ENCODE measurements around the gene PTPRN2. TPM values are rescaled to one million over a fixed set of nuclear protein-coding genes. Genes with fewer than 3 reads are reported as not detected.
A peak's percentile ranks its signal among the peaks of the same experiment; 100 is the strongest.

PTPRN2 gene
- total and polyA plus RNA-seq, 2 of the 13 experiments (the other 11 are each of a cell fraction or from before 2014, with no cell fraction given): 2.5 to 24.2 TPM

- no TSS peak for BruUV-seq (replicated peaks)
- FAIRE-seq (peak; percentile 70), DNase-seq (ENCODE audit: low spot score) (no peak), ATAC-seq (no peak)
- Histone ChIP-seq H3K36me3 (replicated peaks in 1 of 2; ENCODE audit: control insufficient read depth in 1 of 2, insufficient read depth in 2 of 2, low read length in 2 of 2) (no peaks in the 10 kb centered on the region), H4K20me1 (ENCODE audit: insufficient read depth, low read length) (no peaks in the 10 kb centered on the region), H3K79me2 (ENCODE audit: insufficient read depth, low read length) (no peaks in the 10 kb centered on the region), H3K27me3 (ENCODE audit: control insufficient read depth in 1 of 2, insufficient read depth in 2 of 2, low read length in 2 of 2) (no peaks in the 10 kb centered on the region), H3K4me3 (replicated peaks in 1 of 3; ENCODE audit: insufficient read depth in 1 of 3, low read depth in 2 of 3, low read length in 3 of 3) (no peak overlapping the region), H3K9me3 (ENCODE audit: low read length) (peaks cover 20% of the 10 kb centered on the region), H2AFZ (ENCODE audit: low read length) (no peak overlapping the region), H3K4me2 (ENCODE audit: low read depth, low read length) (no peak overlapping the region), H3K27ac (ENCODE audit: extremely low read length, insufficient read depth, low read length) (no peak overlapping the region), H3K4me1 (ENCODE audit: insufficient read depth, low read length) (peaks cover 31% of the 10 kb centered on the region), H3K9ac (ENCODE audit: insufficient read depth, low read depth, low read length) (no peak overlapping the region)
- CTCF ChIA-PET (ENCODE audit: low intra/inter-chr PET ratio, low total read pairs): no interaction called here
- TF ChIP-seq ZNF354B (CRISPR knock-in tag; IDR thresholded peaks at IDR 0.05) (no peak), ZMYM3 (CRISPR knock-in tag; IDR thresholded peaks at IDR 0.05) (no peak), POLR2AphosphoS5 (IDR thresholded peaks at IDR 0.05; ENCODE audit: low read depth, low read length) (no peak), E2F2 (CRISPR knock-in tag; IDR thresholded peaks at IDR 0.05; ENCODE audit: borderline replicate concordance) (no peak), CHD4 (IDR thresholded peaks at IDR 0.05; ENCODE audit: borderline replicate concordance, low read length) (no peak), SAFB2 (CRISPR knock-in tag; IDR thresholded peaks at IDR 0.05; ENCODE audit: borderline replicate concordance, low read depth) (no peak), NR1H2 (CRISPR knock-in tag; IDR thresholded peaks at IDR 0.05; ENCODE audit: borderline replicate concordance, low read depth) (no peak), DDIT3 (CRISPR knock-in tag; IDR thresholded peaks at IDR 0.05) (no peak), ZNF17 (CRISPR knock-in tag; IDR thresholded peaks at IDR 0.05) (no peak), HNRNPL (IDR thresholded peaks at IDR 0.05; ENCODE audit: low read depth, low read length) (no peak)
- POLR2A ChIA-PET: no interaction called here
- intact Hi-C loops (cut with micrococcal nuclease; ENCODE audit: unreplicated experiment): no loop called here
- 62% methylated on average over 3 of the region's 3 CpGs for WGBS (ENCODE audit: low lambda C conversion rate)
- in situ Hi-C loops (cut with HindIII; ENCODE audit: extremely low pct_ligation_motif_present, low pct_unique_long_range_greater_than_20kb): no loop called here
These were observed 7.4 kb upstream of the PTPRN2 start for GRCh38 chr7:158595068-158595467.
